Mononuclear cell (primary cell): Measurements from ENCODE around the gene TPX2. TPM values are rescaled to one million over a fixed set of nuclear protein-coding genes. Genes with fewer than 3 reads are reported as not detected.
"Not testable (repeated sequence)": the region's sequence is repeated elsewhere in the genome, so short reads cannot be mapped to it uniquely, and the experiment has no call there.

Experiments used
- H3K27me3 ChIP-seq: 2 replicates; pipeline ENCODE4 v1.6.0; 2011; ENCODE audit warnings: low read length, control low read depth; ENCODE audit not compliant: insufficient read depth
- H3K4me1 ChIP-seq: 2 replicates; pipeline ENCODE4 v1.5.1; 2011; ENCODE audit warnings: mild to moderate bottlenecking, low read length, control low read depth; ENCODE audit not compliant: insufficient read depth
- H3K4me3 ChIP-seq: 2 replicates; pipeline ENCODE4 v1.5.1; 2011; ENCODE audit warnings: mild to moderate bottlenecking, low read length, moderate library complexity
- H3K9me3 ChIP-seq: 2 replicates; pipeline ENCODE4 v1.5.1; 2011; ENCODE audit warnings: low read depth, mild to moderate bottlenecking, control low read depth, low read length
- total RNA-seq: library from RNA; depleted of rRNA; stranded (reverse); fragments of >200 nt; gene quantifications from one replicate; pipeline ENCODE4 v1.2.3, GENCODE V29; 2012

The TPX2 gene
- total RNA-seq, 1 donor, result 1.7 TPM

DNA sequence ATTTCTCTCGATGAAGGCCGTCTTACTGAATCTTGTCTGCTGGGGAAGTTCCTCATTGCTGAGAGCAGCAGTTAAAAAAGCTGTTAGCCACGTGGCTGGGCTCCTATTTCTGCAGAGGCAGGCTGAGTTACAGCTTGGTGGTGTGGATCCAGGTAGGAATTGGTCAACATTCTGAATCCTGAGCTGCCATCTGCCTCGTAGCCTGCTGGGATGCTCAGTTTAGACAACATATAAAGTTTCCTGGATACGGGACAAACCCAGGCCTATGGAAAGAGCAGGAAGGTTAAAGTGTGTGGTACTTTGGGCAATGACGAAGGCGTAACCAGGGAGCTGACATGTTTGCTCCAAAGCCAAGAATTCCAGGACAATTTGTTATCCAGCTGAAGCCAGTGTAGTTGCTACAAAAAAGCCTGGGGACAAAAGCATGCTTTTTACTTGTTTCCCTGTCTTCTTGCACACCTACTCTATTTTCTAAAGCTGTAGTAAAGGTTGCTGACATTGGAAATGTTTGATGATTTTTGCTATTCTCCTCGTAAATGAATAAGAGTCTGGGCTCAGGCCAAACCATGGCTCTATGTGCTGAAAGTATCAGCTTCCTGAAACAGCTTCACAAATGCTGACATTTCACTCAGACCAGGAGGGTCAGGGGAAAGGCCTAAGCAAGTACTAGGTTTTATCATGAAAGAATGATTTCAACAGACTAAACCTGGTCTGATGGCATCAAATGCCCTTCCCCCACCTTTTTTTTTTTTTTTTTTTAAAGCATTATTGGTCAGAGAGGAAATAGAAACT is 67.7 kb downstream of the TPX2 start:
- H3K4me3 ChIP-seq, result no peak overlapping the region
- H3K4me1 ChIP-seq, result peaks cover 10% of the 10 kb centered on the region
- no peaks in the 10 kb centered on the region for H3K27me3 ChIP-seq
- H3K9me3 ChIP-seq, result no peaks in the 10 kb centered on the region

GRCh38 chr20:31808481-31808880 is 69.4 kb downstream of the TPX2 start:
- Histone ChIP-seq H3K27me3 (no peaks in the 10 kb centered on the region), H3K4me1 (peaks cover 10% of the 10 kb centered on the region)

GRCh38 chr20:31809661-31810060 is 70.6 kb downstream of the TPX2 start:
- H3K4me3 ChIP-seq, result no peak overlapping the region
- H3K27me3 ChIP-seq, result no peaks in the 10 kb centered on the region
- no peaks in the 10 kb centered on the region for H3K9me3 ChIP-seq
- peaks cover 10% of the 10 kb centered on the region for H3K4me1 ChIP-seq

More at GRCh38 chr20:31808481-31808880, 69.4 kb downstream of the TPX2 start:
- H3K4me3 ChIP-seq, result no peak overlapping the region
- no peaks in the 10 kb centered on the region for H3K9me3 ChIP-seq

DNA sequence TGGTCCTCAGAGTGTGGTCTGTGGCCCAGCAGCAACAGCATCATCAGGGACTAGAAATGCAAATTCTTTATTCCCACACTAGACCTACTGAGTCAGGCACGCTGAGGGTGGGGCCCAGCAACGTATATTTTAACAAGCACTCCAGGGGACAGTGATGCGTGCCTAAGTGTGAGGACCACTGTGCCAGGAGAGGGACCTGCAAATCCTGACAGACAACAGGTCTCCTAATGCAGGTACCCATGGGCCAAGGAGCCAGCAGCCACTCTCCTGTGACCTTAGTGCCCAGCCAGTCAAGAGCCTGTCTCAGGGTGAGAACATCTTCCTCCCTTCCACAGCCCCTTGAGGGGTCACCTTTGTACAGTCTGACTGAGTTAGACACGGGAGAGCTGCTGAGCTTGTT is 72.1 kb downstream of the TPX2 start:
- H3K4me3 ChIP-seq, result no peak overlapping the region
- no peaks in the 10 kb centered on the region for H3K27me3 ChIP-seq
- no peaks in the 10 kb centered on the region for H3K9me3 ChIP-seq
- H3K4me1 ChIP-seq, result peaks cover 9% of the 10 kb centered on the region

- no peak overlapping the region for H3K4me3 ChIP-seq
- peaks cover under 1% of the 10 kb centered on the region for H3K4me1 ChIP-seq
- H3K9me3 ChIP-seq, result no peaks in the 10 kb centered on the region
- H3K27me3 ChIP-seq, result no peaks in the 10 kb centered on the region
Observed at GRCh38 chr20:31811796-31812728, 73.0 kb downstream of the TPX2 start.

DNA sequence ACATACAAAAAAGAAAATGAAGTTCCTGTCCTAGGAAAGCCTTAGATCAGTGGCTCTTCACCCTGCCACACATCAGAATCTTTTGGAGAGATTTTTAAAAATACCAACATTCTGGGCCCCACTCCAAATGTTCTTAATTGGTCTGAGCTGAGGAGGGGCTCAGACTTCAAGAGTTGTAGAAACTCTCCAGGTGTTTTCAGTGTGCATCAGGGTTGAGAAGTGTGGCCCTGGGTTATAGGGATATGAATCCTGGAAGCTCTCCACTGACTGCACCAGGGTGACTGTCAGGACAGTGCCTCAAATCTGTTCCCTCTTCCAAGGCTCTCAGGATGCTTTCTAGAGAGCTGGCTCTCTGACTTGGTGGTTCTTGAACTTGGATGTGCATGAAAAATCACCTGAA is 74.5 kb downstream of the TPX2 start:
- Histone ChIP-seq H3K4me1 (no peaks in the 10 kb centered on the region), H3K27me3 (no peaks in the 10 kb centered on the region), H3K9me3 (no peaks in the 10 kb centered on the region), H3K4me3 (no peak overlapping the region)

DNA sequence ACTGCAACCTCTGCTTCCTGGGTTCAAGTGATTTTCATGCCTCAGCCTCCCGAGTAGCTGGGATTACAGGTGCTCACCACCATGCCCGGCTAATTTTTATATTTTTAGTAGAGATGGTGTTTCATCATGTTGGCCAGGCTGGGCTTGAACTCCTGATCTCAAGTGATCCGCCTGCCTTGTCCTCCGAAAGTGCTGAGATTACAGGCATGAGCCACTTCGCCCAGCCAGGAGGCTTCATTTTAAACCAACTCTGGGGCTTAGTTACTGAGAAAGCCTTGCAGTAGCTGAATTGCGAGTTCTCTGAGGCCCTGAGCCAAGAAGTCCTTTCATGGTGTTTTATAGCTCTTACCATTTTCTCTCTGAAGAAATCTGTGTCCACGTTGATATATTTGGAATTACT is 75.1 kb downstream of the TPX2 start:
- H3K27me3 ChIP-seq, H3K9me3 ChIP-seq, H3K4me1 ChIP-seq, H3K4me3 ChIP-seq: not testable (repeated sequence)

GRCh38 chr20:31815408-31816188 is 76.5 kb downstream of the TPX2 start:
- H3K4me1 ChIP-seq, result no peaks in the 10 kb centered on the region
- H3K27me3 ChIP-seq, result no peaks in the 10 kb centered on the region
- no peak overlapping the region for H3K4me3 ChIP-seq
- H3K9me3 ChIP-seq, result no peaks in the 10 kb centered on the region

DNA sequence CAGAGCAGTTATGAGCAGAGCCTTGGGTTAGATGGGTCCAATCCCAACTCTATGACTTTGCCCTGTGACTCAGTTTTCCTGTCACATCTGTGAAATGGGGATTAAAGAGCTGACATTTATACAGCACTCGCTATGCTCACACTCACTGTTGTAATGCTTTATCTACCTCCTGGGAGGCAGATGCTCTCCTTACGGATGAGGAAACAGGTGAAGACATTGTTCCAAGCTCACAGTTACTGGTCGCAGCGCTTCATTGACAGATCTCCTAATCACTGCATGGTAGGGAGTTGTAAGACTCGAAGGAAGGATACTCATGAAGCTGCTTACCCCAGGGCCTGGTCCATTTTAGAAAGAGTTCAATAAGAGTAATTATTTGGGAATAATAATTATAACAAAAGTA is 77.1 kb downstream of the TPX2 start:
- no peaks in the 10 kb centered on the region for H3K27me3 ChIP-seq
- no peaks in the 10 kb centered on the region for H3K9me3 ChIP-seq
- H3K4me1 ChIP-seq, result no peaks in the 10 kb centered on the region
- no peak overlapping the region for H3K4me3 ChIP-seq

DNA sequence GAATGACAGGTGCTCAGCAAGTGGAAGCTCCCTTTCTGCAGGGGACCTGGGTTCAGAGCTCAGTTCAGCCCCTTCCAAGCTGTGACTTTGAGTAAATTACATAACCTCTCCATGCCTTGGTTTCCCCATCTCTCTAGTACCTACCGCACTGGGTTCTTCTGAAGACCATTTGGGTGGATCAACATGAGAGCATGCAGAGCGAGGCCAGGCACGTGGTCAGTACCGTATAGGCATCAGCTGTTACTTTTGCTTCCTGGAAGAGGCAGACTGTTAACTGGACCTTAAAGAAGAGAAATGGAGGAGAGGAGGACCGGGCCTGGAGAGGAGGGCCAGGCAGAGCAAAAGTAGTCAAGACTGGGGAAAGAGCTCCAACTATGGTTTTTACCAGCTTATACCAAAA is 78.4 kb downstream of the TPX2 start:
- peaks cover under 1% of the 10 kb centered on the region for H3K4me1 ChIP-seq
- H3K9me3 ChIP-seq, result no peaks in the 10 kb centered on the region
- H3K4me3 ChIP-seq, result no peak overlapping the region
- no peaks in the 10 kb centered on the region for H3K27me3 ChIP-seq

DNA sequence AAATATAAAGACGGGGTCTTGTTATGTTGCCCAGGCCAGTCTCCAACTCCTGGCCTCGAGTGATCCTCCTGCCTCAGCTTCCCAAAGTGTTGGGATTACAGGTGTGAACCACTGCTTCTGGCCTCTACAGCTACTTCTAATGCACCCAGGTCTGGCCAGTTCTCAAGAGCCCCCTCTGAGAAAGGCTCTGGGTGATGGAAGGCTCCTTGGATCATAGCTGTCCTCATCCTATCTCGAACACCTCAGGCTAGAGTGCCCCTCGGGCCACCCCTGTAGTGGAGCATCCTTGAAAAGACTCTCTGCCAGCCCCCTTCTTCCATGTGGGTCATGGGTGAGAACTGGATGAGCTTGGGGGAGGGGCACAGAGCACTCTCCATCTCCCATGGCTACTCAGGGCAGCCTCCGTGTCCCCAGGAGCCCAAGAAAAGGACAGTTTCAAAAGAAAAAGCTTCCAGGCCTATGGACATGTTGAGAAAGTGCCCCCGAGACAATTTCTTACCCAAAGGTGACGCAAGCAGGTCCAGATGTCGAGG is 79.4 kb downstream of the TPX2 start:
- no peak overlapping the region for H3K4me3 ChIP-seq
- H3K4me1 ChIP-seq, result peaks cover 7% of the 10 kb centered on the region
- no peaks in the 10 kb centered on the region for H3K9me3 ChIP-seq

GRCh38 chr20:31819083-31819784 is 80.1 kb downstream of the TPX2 start, which contains the start of gene MYLK2:
Gene MYLK2, plus strand, starts transcription at chr20:31819356. Its CDS starts 225 bp downstream, at chr20:31819581.
- Histone ChIP-seq H3K4me3 (no peak within 1 kb of the TSS), H3K4me1 (peaks cover 7% of the 10 kb centered on the region), H3K27me3 (no peaks in the 10 kb centered on the region), H3K9me3 (no peaks in the 10 kb centered on the region)

More for the DNA sequence above, 79.4 kb downstream of the TPX2 start:
- no peaks in the 10 kb centered on the region for H3K27me3 ChIP-seq

DNA sequence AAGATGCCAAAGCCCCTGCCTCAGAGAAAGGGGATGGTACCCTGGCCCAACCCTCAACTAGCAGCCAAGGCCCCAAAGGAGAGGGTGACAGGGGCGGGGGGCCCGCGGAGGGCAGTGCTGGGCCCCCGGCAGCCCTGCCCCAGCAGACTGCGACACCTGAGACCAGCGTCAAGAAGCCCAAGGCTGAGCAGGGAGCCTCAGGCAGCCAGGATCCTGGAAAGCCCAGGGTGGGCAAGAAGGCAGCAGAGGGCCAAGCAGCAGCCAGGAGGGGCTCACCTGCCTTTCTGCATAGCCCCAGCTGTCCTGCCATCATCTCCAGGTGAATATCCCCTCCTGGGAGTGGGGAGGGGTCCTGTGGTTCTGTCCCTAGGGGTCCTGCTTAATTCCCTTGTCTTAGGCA is 81.1 kb downstream of the TPX2 start:
- no peaks in the 10 kb centered on the region for H3K27me3 ChIP-seq
- no peaks in the 10 kb centered on the region for H3K9me3 ChIP-seq
- peaks cover 7% of the 10 kb centered on the region for H3K4me1 ChIP-seq
- no peak overlapping the region for H3K4me3 ChIP-seq

DNA sequence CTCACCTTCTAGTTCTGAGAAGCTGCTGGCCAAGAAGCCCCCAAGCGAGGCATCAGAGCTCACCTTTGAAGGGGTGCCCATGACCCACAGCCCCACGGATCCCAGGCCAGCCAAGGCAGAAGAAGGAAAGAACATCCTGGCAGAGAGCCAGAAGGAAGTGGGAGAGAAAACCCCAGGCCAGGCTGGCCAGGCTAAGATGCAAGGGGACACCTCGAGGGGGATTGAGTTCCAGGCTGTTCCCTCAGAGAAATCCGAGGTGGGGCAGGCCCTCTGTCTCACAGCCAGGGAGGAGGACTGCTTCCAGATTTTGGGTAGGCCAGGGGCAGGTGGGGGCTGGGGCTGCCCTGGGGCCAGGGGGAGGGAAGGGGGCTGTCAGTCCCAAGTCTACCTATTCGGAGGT is 82.3 kb downstream of the TPX2 start:
- H3K9me3 ChIP-seq, result no peaks in the 10 kb centered on the region
- no peaks in the 10 kb centered on the region for H3K27me3 ChIP-seq
- peaks cover 7% of the 10 kb centered on the region for H3K4me1 ChIP-seq
- no peak overlapping the region for H3K4me3 ChIP-seq
